K562 (cell line): ENCODE data around the gene TADA2A. TPM values are rescaled to one million over a fixed set of nuclear protein-coding genes. Genes with fewer than 3 reads are reported as not detected.

Experiments used
- ATAC-seq: fragments of 200-7000 bp; cut with Tn5 transposase; 3 replicates; pipeline ENCODE4 v1.9.1; 2020; ENCODE audit warnings: moderate library complexity
- BruUV-seq: library from RNA; stranded (reverse); fragments of 400-500 nt; replicated peaks from 2 replicates; lab custom pipeline; 2021; lab: Mats Ljungman, UMichigan
- CTCF ChIA-PET: fragments of 300-600 bp; formaldehyde crosslinking; extraction: SDS; loops from one replicate; lab custom pipeline; 2021; ENCODE audit warnings: low intra/inter-chr PET ratio; lab: Yijun Ruan, JAX
- POLR2A ChIA-PET: fragments of 300-600, 350-650 bp; sonication (Branson Sonifier 250); formaldehyde crosslinking; extraction: SDS; loops from one replicate; lab custom pipeline; 2021; ENCODE audit warnings: antibody characterized with exemption, inconsistent platforms; lab: Yijun Ruan, JAX
- DNase-seq, 4 experiments: peaks; one replicate each; pipeline versions ENCODE4 v3.0.0 to v3.0.0-alpha.2; 2011 to 2018; ENCODE audit warnings: low spot score in 3 of 4, mixed read lengths in 3 of 4; ENCODE audit errors: extremely low read depth in 1 of 4
- FAIRE-seq: peaks from 2 replicates; lab custom pipeline; 2011; peaks lifted over from hg19 to GRCh38; lab: Jason Lieb, UNC
- H2AFZ ChIP-seq: 2 replicates; pipeline ENCODE4 v1.6.0; 2011; ENCODE audit warnings: low read depth, low read length, control low read depth, inconsistent platforms
- H3K27ac ChIP-seq: fragments of 200-600 bp; 3 replicates; pipeline ENCODE4 v1.8.0; 2011; ENCODE audit warnings: low read depth, mild to moderate bottlenecking, control low read depth, inconsistent platforms, low read length, moderate library complexity, mixed read lengths; ENCODE audit errors: extremely low read depth
- H3K27me3 ChIP-seq, 2 experiments: fragments of 300-600 bp in 1 of 2; 2 replicates in 1 of 2; 3 replicates in 1 of 2; pipeline versions ENCODE4 v1.6.0 to v1.8.0; 2011; ENCODE audit warnings: inconsistent platforms in 2 of 2, low read length in 2 of 2, mild to moderate bottlenecking in 1 of 2, mixed read lengths in 1 of 2, moderate library complexity in 1 of 2; ENCODE audit not compliant: control insufficient read depth in 2 of 2, insufficient read depth in 2 of 2
- H3K36me3 ChIP-seq: fragments of 300-600 bp; 3 replicates; pipeline ENCODE4 v1.8.0; 2011; ENCODE audit warnings: mild to moderate bottlenecking, low read length, inconsistent platforms; ENCODE audit not compliant: control insufficient read depth, insufficient read depth
- H3K4me1 ChIP-seq, 2 experiments: fragments of 200-600 bp in 1 of 2; replicated peaks in 1 of 2; 2 replicates in 1 of 2; 3 replicates in 1 of 2; pipeline versions ENCODE4 v1.5.1 to v1.8.0; 2011; ENCODE audit warnings: inconsistent platforms in 2 of 2, low read length in 2 of 2, mild to moderate bottlenecking in 1 of 2, mixed read lengths in 1 of 2, moderate library complexity in 1 of 2; ENCODE audit not compliant: control insufficient read depth in 2 of 2, insufficient read depth in 2 of 2
- H3K4me2 ChIP-seq: 2 replicates; pipeline ENCODE4 v1.6.1; 2011; ENCODE audit warnings: low read length, control low read depth, inconsistent platforms, mixed read lengths; ENCODE audit not compliant: insufficient read depth
- H3K4me3 ChIP-seq: fragments of 200-600 bp; sonication (generic), shearing (Covaris generic); 2 replicates; pipeline ENCODE4 v1.5.1; 2016; ENCODE audit warnings: control low read depth, inconsistent platforms
- H3K79me2 ChIP-seq: fragments of 200-600 bp; 3 replicates; pipeline ENCODE4 v1.8.0; 2011; ENCODE audit warnings: low read length, inconsistent platforms; ENCODE audit not compliant: control insufficient read depth, insufficient read depth
- H3K9ac ChIP-seq, 2 experiments: 2 replicates each; pipeline versions ENCODE4 v1.6.0 to v1.6.1; 2011; ENCODE audit warnings: low read depth in 2 of 2, low read length in 2 of 2, control low read depth in 1 of 2, inconsistent platforms in 1 of 2, mild to moderate bottlenecking in 1 of 2, mixed read lengths in 1 of 2; ENCODE audit not compliant: insufficient read depth in 1 of 2
- H3K9me1 ChIP-seq: one replicate; pipeline ENCODE4 v1.6.0; 2011; ENCODE audit warnings: inconsistent platforms, mild to moderate bottlenecking, low read length, moderate library complexity; ENCODE audit not compliant: control insufficient read depth, insufficient read depth
- H3K9me3 ChIP-seq: replicated peaks from 2 replicates; pipeline ENCODE4 v1.5.1; 2011; ENCODE audit warnings: low read depth, low read length, inconsistent platforms; ENCODE audit not compliant: control insufficient read depth, insufficient read depth
- H4K20me1 ChIP-seq: replicated peaks from 2 replicates; pipeline ENCODE4 v1.6.1; 2011; ENCODE audit warnings: low read length, inconsistent platforms, mixed read lengths; ENCODE audit not compliant: control insufficient read depth, insufficient read depth
- ATF1 ChIP-seq, 2 experiments: fragments of 450-650 bp in 1 of 2; IDR thresholded peaks; 2 replicates each; pipeline ENCODE4 v1.6.1; 2016; ENCODE audit warnings: missing compliant biosample characterization in 1 of 2, missing genetic modification characterization in 1 of 2
- BMI1 ChIP-seq: fragments of 150-350 bp; IDR thresholded peaks from 2 replicates; pipeline ENCODE4 v1.6.1; 2014; ENCODE audit warnings: low read length
- EP300 ChIP-seq: IDR thresholded peaks from 2 replicates; pipeline ENCODE4 v1.6.1; 2012; ENCODE audit warnings: low read length, improper control_type of control experiment
- ETV5 ChIP-seq: sonication (generic); formaldehyde crosslinking; IDR thresholded peaks from 2 replicates; pipeline ENCODE4 v1.4.0; 2020; ENCODE audit warnings: low read depth, mild to moderate bottlenecking, missing genetic modification reagents
- HMG20B ChIP-seq: fragments of 250-450 bp; sonication (Bioruptor Pico); IDR thresholded peaks from 2 replicates; pipeline ENCODE4 v1.5.0; 2021; ENCODE audit warnings: mild to moderate bottlenecking
- IFI16 ChIP-seq: fragments of 250-450 bp; sonication (Bioruptor Pico); IDR thresholded peaks from 2 replicates; pipeline ENCODE4 v2.1.2; 2022; ENCODE audit warnings: mild to moderate bottlenecking, inconsistent platforms
- MECOM ChIP-seq: fragments of 250-450 bp; sonication (Bioruptor Pico); IDR thresholded peaks from 2 replicates; pipeline ENCODE4 v1.8.0; 2022; ENCODE audit warnings: inconsistent platforms
- NR0B1 ChIP-seq: fragments of 450-650 bp; IDR thresholded peaks from one replicate; pipeline ENCODE4 v1.6.1; 2018; ENCODE audit warnings: mild to moderate bottlenecking, moderate library complexity; ENCODE audit not compliant: partially characterized antibody
- POLR2B ChIP-seq: fragments of 450-650 bp; IDR thresholded peaks from 2 replicates; pipeline ENCODE4 v1.6.1; 2018; ENCODE audit warnings: low read depth; ENCODE audit not compliant: partially characterized antibody
- SRF ChIP-seq, 2 experiments: fragments of 250-450, 450-650 bp in 1 of 2; sonication (Bioruptor Pico) in 1 of 2; sonication (generic) in 1 of 2; formaldehyde crosslinking; IDR thresholded peaks; 2 replicates each; pipeline versions ENCODE4 v1.5.0 to v1.5.1; 2020 to 2022; ENCODE audit warnings: mild to moderate bottlenecking in 1 of 2, missing genetic modification reagents in 1 of 2
- THRA ChIP-seq: fragments of 450-650 bp; IDR thresholded peaks from 2 replicates; pipeline ENCODE4 v1.6.1; 2017; ENCODE audit warnings: mild to moderate bottlenecking, moderate library complexity
- ZBTB43 ChIP-seq: sonication (generic); formaldehyde crosslinking; IDR thresholded peaks from 2 replicates; pipeline ENCODE4 v1.8.0; 2023; ENCODE audit warnings: mild to moderate bottlenecking, missing genetic modification reagents
- ZNF239 ChIP-seq: fragments of 250-450 bp; sonication (Bioruptor Pico); IDR thresholded peaks from 2 replicates; pipeline ENCODE4 v1.4.0; 2020; ENCODE audit warnings: mild to moderate bottlenecking
- ZNF398 ChIP-seq: fragments of 250-450 bp; sonication (Bioruptor Pico); IDR thresholded peaks from 2 replicates; pipeline ENCODE4 v1.8.0; 2021; ENCODE audit warnings: moderate library complexity, mild to moderate bottlenecking, inconsistent platforms
- ZNF512 ChIP-seq: IDR thresholded peaks from 2 replicates; pipeline ENCODE4 v1.6.1; 2016; ENCODE audit warnings: missing genetic modification characterization, missing compliant biosample characterization
- WGBS: fragments of 100-300 bp; shearing (Covaris generic); methylation state at CpG from one replicate; pipeline ENCODE4 v1.1.6; 2016; ENCODE audit warnings: low coverage, mixed read lengths; ENCODE audit not compliant: insufficient coverage; ENCODE audit errors: missing lambda C conversion rate; 5-methylcytosine and 5-hydroxymethylcytosine counted together
- in situ Hi-C: fragments of 300-500 bp; cut with MboI; formaldehyde crosslinking; loops from 4 replicates; pipeline ENCODE4 v1.15.0; 2018; ENCODE audit warnings: inconsistent platforms, mixed read lengths
- intact Hi-C: fragments of 100-400 bp; cut with micrococcal nuclease; formaldehyde crosslinking; loops from 2 replicates; pipeline ENCODE4 v1.14.2; 2022
- polyA plus RNA-seq, 8 experiments: library from polyadenylated mRNA; depleted of rRNA in 4 of 8; stranded (reverse) in 5 of 8; unstranded in 3 of 8; fragments of >200 nt; fragmentation: Nextera tagmentation in 2 of 8; fragmentation: Illumina TruSeq in 1 of 8; extraction: Ambion mirVana in 2 of 8; extraction: Trizol in 1 of 8; gene quantifications; 2 replicates each; pipeline versions ENCODE4 v1.2.1 to v1.2.3, GENCODE V29; 2011 to 2014; ENCODE audit warnings: inconsistent platforms in 1 of 8, missing spikeins in 1 of 8
- total RNA-seq, 7 experiments: library from RNA; depleted of rRNA in 6 of 7; stranded (reverse); fragments of >200 nt in 6 of 7; fragmentation: Illumina TruSeq in 2 of 7; extraction: Trizol in 2 of 7; gene quantifications; 2 replicates each; pipeline versions ENCODE4 v1.2.1 to v1.2.3, GENCODE V29; 2011 to 2021; ENCODE audit warnings: low replicate concordance in 1 of 7

Gene TADA2A
- total and polyA plus RNA-seq, 9 of the 15 experiments (the other 6 are each of a cell fraction or from before 2014, with no cell fraction given) = 13.8 to 37.7 (median 25.0) TPM

GRCh38 chr17:37399265-37399803 is 7.4 kb upstream of the TADA2A start:
- DNase-seq (no peak), ATAC-seq (no peak), FAIRE-seq (no peak)
- no peak overlapping the region for H3K4me2 ChIP-seq
- no peaks in the 10 kb centered on the region for H3K27me3 ChIP-seq
- ChIA-PET POLR2A (no interaction called here), CTCF (no interaction called here)
- H3K4me1 ChIP-seq = no peaks in the 10 kb centered on the region
- no peak overlapping the region for H3K27ac ChIP-seq
- BruUV-seq = no TSS peak
- H2AFZ ChIP-seq = no peak overlapping the region
- H3K4me3 ChIP-seq = no peak overlapping the region
- no peaks in the 10 kb centered on the region for H3K9me3 ChIP-seq
- no peak overlapping the region for H3K9ac ChIP-seq
- no peaks in the 10 kb centered on the region for H3K36me3 ChIP-seq
- no peaks in the 10 kb centered on the region for H4K20me1 ChIP-seq
- intact Hi-C loops (no loop called here), in situ Hi-C loops (no loop called here)
- 63% methylated on average over 5 of the region's 5 CpGs for WGBS
- no peaks in the 10 kb centered on the region; the same call in 2 of the 3 replicates for H3K79me2 ChIP-seq
- no peaks in the 10 kb centered on the region for H3K9me1 ChIP-seq
- TF ChIP-seq THRA = no peak
- TF ChIP-seq ZNF512 (tag) = no peak
- no peak for TF ChIP-seq ATF1 (CRISPR knock-in tag; IDR thresholded peaks at IDR 0.05)
- TF ChIP-seq ATF1 (tag; IDR thresholded peaks at IDR 0.05) = no peak
- no peak for TF ChIP-seq HMG20B (CRISPR knock-in tag)
- TF ChIP-seq BMI1 = no peak
- TF ChIP-seq ZNF239 (CRISPR knock-in tag) = no peak
- TF ChIP-seq IFI16 (CRISPR knock-in tag) = no peak
- TF ChIP-seq SRF (CRISPR knock-in tag; IDR thresholded peaks at IDR 0.05) = no peak
- no peak for TF ChIP-seq POLR2B
- TF ChIP-seq ETV5 (CRISPR knock-in tag) = no peak
- TF ChIP-seq ZBTB43 (CRISPR knock-in tag) = no peak
- no peak for TF ChIP-seq MECOM (CRISPR knock-in tag)
- no peak for TF ChIP-seq ZNF398 (CRISPR knock-in tag)
- no peak for TF ChIP-seq EP300
- TF ChIP-seq NR0B1 = no peak
